Fibroblast of lung (primary cell): ENCODE data around the gene WSCD1.

Source experiments
- EZH2 ChIP-seq: IDR thresholded peaks from 2 replicates; pipeline ENCODE4 v1.5.1; 2012; ENCODE audit warnings: low read length, control low read depth, mild to moderate bottlenecking; ENCODE audit errors: missing control alignments
- TF ChIP-seq, protein P1 (sequence below), 2 donors: IDR thresholded peaks in 1 of 2; conservative IDR thresholded peaks in 1 of 2; 1 replicate in 1 of 2; 2 replicates in 1 of 2; pipeline ENCODE4 v1.5.1; 2011 to 2012; ENCODE audit warnings: low read length in 2 of 2, control low read depth in 1 of 2, inconsistent platforms in 1 of 2, low read depth in 1 of 2, mild to moderate bottlenecking in 1 of 2

DNA sequence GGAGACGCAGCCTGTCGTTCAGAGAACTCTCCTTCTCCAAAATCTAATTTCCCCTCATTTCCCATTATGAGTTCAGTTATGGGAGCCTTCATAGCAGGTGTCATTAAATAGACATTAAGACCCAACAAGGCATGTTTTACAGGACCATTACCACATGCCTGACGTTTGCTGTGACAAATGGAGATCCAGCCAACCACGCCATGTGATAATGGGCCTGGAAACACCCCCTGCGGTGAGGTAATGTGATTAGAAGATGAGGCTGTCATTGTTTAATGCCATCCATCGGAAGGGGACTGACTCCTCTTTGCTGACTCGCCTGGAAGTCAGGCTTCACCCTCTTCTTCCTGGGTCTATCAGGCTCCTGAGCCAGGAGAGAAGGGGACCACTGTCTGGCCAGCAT is 76.9 kb downstream of the WSCD1 start:
- TF ChIP-seq, protein P1, sequence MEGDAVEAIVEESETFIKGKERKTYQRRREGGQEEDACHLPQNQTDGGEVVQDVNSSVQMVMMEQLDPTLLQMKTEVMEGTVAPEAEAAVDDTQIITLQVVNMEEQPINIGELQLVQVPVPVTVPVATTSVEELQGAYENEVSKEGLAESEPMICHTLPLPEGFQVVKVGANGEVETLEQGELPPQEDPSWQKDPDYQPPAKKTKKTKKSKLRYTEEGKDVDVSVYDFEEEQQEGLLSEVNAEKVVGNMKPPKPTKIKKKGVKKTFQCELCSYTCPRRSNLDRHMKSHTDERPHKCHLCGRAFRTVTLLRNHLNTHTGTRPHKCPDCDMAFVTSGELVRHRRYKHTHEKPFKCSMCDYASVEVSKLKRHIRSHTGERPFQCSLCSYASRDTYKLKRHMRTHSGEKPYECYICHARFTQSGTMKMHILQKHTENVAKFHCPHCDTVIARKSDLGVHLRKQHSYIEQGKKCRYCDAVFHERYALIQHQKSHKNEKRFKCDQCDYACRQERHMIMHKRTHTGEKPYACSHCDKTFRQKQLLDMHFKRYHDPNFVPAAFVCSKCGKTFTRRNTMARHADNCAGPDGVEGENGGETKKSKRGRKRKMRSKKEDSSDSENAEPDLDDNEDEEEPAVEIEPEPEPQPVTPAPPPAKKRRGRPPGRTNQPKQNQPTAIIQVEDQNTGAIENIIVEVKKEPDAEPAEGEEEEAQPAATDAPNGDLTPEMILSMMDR (conservative IDR thresholded peaks at IDR 0.05 in 1 of 2, IDR thresholded peaks at IDR 0.05 in 1 of 2; ENCODE audit: low read depth in 1 of 2, low read length in 2 of 2), result no peak
- no peak for TF ChIP-seq EZH2
